Thyroid gland (tissue), 4 donors: Measurements from ENCODE around the gene PDZK1IP1.

Experiments used
- POLR2A ChIP-seq, 2 donors: fragments of 450-650 bp; IDR thresholded peaks; one replicate each; pipeline ENCODE4 v1.6.1; 2017; ENCODE audit warnings: antibody characterized with exemption in 2 of 2, mild to moderate bottlenecking in 2 of 2, moderate library complexity in 1 of 2
- TF ChIP-seq, protein P1 (sequence below), 6 experiments: fragments of 200-600 bp in 3 of 6; fragments of 450-650 bp in 3 of 6; sonication (generic) in 3 of 6; IDR thresholded peaks; one replicate each; pipeline ENCODE4 v1.5.1; 2016 to 2019; ENCODE audit warnings: antibody characterized with exemption in 6 of 6, mild to moderate bottlenecking in 2 of 6, inconsistent platforms in 1 of 6, moderate library complexity in 1 of 6

DNA sequence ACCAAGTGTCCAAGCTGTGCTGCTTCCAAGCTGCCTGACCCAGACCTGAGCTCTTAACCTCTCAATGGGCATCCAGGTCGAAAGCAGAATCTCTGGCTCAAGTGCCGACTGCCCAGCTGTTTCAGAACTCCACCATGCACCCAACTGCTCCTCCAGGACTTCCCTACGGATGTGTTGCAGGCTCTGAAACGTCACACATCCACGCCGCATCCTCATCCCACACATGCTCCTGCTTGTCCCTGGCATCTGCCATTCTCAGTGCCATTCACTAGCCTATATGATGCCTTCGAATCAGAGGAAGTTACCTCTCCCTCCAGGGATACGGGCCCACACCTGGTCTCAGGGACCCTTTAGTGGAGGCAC is 11.2 kb downstream of the PDZK1IP1 start:
- TF ChIP-seq, protein P1, sequence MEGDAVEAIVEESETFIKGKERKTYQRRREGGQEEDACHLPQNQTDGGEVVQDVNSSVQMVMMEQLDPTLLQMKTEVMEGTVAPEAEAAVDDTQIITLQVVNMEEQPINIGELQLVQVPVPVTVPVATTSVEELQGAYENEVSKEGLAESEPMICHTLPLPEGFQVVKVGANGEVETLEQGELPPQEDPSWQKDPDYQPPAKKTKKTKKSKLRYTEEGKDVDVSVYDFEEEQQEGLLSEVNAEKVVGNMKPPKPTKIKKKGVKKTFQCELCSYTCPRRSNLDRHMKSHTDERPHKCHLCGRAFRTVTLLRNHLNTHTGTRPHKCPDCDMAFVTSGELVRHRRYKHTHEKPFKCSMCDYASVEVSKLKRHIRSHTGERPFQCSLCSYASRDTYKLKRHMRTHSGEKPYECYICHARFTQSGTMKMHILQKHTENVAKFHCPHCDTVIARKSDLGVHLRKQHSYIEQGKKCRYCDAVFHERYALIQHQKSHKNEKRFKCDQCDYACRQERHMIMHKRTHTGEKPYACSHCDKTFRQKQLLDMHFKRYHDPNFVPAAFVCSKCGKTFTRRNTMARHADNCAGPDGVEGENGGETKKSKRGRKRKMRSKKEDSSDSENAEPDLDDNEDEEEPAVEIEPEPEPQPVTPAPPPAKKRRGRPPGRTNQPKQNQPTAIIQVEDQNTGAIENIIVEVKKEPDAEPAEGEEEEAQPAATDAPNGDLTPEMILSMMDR (IDR thresholded peaks at IDR 0.05): no peak
- no peak for TF ChIP-seq POLR2A (IDR thresholded peaks at IDR 0.05)
